ENCODE data around the gene FDX2.

The FDX2 gene

GRCh38 chr19:10299545-10300458, 16.0 kb downstream of the FDX2 start:
- Histone ChIP-seq H3K27me3 (replicated peaks; ENCODE audit: control insufficient read depth, insufficient read depth, low read length) (no peaks in the 10 kb centered on the region), H3K4me3 (replicated peaks; ENCODE audit: low read depth, low read length) (no peak overlapping the region), H3K36me3 (ENCODE audit: control insufficient read depth, insufficient read depth, low read length) (no peaks in the 10 kb centered on the region; the same call in 1 of the 2 replicates)
- TF ChIP-seq CTCF (IDR thresholded peaks at IDR 0.05; ENCODE audit: insufficient read depth, low read length, poor library complexity, severe bottlenecking): no peak
- no peak for DNase-seq (ENCODE audit: extremely low read depth, insufficient read length)

- Histone ChIP-seq H3K36me3 (ENCODE audit: control insufficient read depth, insufficient read depth, low read length) (no peaks in the 10 kb centered on the region), H3K27me3 (replicated peaks; ENCODE audit: control insufficient read depth, insufficient read depth, low read length) (no peaks in the 10 kb centered on the region), H3K4me3 (replicated peaks; ENCODE audit: low read depth, low read length) (peak overlapping the region; percentile 62)
- no peak for DNase-seq (ENCODE audit: extremely low read depth, insufficient read length)
- TF ChIP-seq CTCF (IDR thresholded peaks at IDR 0.05; ENCODE audit: insufficient read depth, low read length, poor library complexity, severe bottlenecking): no peak
Observed at GRCh38 chr19:10295847-10296591, 19.8 kb downstream of the FDX2 start.

GRCh38 chr19:10295305-10295846, 20.4 kb downstream of the FDX2 start:
- TF ChIP-seq CTCF (IDR thresholded peaks at IDR 0.05; ENCODE audit: insufficient read depth, low read length, poor library complexity, severe bottlenecking): peak; percentile 35
- Histone ChIP-seq H3K4me3 (replicated peaks; ENCODE audit: low read depth, low read length) (peak overlapping the region; percentile 62), H3K27me3 (replicated peaks; ENCODE audit: control insufficient read depth, insufficient read depth, low read length) (no peaks in the 10 kb centered on the region), H3K36me3 (ENCODE audit: control insufficient read depth, insufficient read depth, low read length) (no peaks in the 10 kb centered on the region)
- DNase-seq (ENCODE audit: extremely low read depth, insufficient read length): peak; percentile 80

GRCh38 chr19:10294368-10294697, 21.5 kb downstream of the FDX2 start:
- no peak for DNase-seq (ENCODE audit: extremely low read depth, insufficient read length)

More at GRCh38 chr19:10294368-10294697, 21.5 kb downstream of the FDX2 start:
- Histone ChIP-seq H3K27me3 (replicated peaks; ENCODE audit: control insufficient read depth, insufficient read depth, low read length) (no peaks in the 10 kb centered on the region), H3K36me3 (ENCODE audit: control insufficient read depth, insufficient read depth, low read length) (no peaks in the 10 kb centered on the region), H3K4me3 (replicated peaks; ENCODE audit: low read depth, low read length) (no peak overlapping the region)
- no peak for TF ChIP-seq CTCF (IDR thresholded peaks at IDR 0.05; ENCODE audit: insufficient read depth, low read length, poor library complexity, severe bottlenecking)

Measured in GM06990 (cell line).